Adipose tissue (tissue), 3 donors: ENCODE data around the gene HMG20A. TPM values are rescaled to one million over a fixed set of nuclear protein-coding genes. Genes with fewer than 3 reads are reported as not detected.

Experiments
- H3K27ac ChIP-seq: one replicate; pipeline ENCODE4 v1.5.1; 2013; ENCODE audit warnings: low read depth, low read length
- WGBS, 3 donors: extraction: QIAGEN DNeasy Blood & Tissue Kit; methylation state at CpG; one replicate each; pipeline ENCODE4 v1.1.7; 2013; 5-methylcytosine and 5-hydroxymethylcytosine counted together
- polyA plus RNA-seq, 3 donors: library from polyadenylated mRNA; stranded (reverse); fragments of 200-250 nt; gene quantifications; one replicate each; pipeline ENCODE4 v1.2.3, GENCODE V29; 2013
- donor health status: healthy with polysubstance abuse.
- donor health status: Bipolar disorder and iron deficiency.
- donor health status: healthy.

HMG20A gene
- 10 to 100 TPM in 2 of 3 donors, 1 to 10 TPM in 1; 7.9 to 12.4 (median 11.3) TPM for polyA plus RNA-seq

DNA sequence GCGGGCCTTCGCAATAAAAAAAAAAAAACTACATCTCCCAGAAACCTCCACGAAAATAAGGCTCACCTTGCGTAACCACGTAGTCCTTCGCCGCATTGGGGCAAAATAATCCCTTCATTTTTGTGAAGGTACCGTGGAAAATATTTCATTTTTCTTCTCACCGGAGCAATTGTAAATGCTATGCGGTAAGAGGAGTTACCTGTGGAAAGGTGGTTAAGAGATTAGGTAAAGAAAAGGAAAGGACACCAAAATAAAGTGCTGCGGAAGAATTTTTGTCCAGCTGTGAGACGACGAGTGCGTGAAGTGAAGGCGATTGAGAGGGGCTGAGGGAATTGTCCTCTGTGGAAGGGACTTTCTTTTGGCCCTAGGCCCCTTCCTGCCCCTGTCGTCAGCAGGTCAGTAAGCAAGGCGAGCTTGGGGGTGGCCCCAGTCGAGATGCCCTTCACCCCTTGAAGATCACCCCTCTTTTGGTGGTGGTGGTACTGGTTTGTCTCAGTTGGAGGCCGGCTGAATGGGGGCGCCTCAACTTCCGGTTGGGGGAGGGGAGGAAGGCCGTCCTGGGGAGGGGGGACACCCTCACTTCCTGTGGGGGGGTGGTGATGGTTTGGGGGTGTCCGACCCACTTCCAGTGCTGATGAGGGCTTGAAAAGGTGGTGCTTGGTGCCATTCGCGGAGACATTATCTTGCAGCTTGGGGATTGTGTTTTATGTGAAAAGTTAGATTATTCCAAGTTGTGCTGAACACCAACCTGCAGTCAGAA lies at the start of gene HMG20A:
HMG20A (plus strand) TSS at position 279 of the 760 bp plus-strand sequence. CDS start 37,520 bp downstream, outside the sequence.
- 0 to 1% (median 1%) methylated on average over 23 to 25 of the region's 25 CpGs for WGBS, 3 donors
- peak within 1 kb of the TSS; percentile 83 for H3K27ac ChIP-seq

DNA sequence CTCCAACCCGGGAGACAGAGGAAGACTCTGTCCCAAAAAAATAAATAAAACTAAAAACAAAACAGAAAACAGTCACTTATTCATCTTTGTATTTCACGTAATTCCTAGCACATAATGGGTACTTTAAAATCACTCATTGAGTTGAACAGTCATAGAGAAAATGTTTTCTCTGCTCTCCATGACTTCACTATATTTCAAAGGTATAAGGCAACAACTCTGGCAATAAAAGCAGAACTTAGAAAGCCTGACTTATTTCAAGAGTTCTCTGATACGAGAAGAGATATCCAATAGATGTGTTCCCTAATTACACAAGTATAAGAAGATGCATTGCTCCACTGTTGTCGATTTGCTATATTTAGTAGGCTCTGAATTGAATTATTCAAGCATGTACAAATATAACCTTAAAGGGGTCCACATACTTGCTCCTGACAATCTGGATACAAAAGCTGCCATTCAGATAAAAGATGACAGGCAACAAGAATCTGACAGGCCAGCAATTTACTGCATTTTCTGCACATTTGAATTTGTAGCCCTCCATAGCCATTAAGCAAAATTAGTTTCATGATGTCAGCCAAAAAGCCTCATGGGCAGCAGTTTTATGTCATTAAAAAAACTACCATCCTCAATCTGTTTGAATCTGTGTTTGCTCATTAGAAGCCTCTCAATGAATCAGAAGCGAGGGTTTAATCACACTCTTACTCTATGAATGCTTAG lies 48.7 kb upstream of the HMG20A start:
- no peak overlapping the region for H3K27ac ChIP-seq
- 91 to 95% (median 93%) methylated on average over 5 of the region's 5 CpGs for WGBS, 3 donors

DNA sequence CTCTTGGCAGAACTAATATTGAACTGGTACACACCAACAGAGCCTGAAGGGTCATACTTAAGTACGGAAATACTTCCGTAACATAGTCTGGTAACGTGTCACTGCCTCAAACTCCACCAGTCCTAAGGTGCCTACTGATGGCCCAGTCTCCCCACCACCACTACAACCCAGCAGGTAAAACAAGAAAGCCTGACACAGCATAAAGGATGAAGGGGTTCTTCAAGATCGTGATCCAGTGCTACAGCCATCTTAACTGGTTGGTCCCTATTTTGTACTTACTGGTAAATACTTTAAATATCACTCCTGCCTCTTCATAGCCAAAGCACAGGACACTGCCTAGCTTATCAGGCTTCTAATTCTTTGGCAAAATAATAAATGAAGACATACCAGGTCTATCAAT lies 47.2 kb upstream of the HMG20A start:
- H3K27ac ChIP-seq: no peak overlapping the region
- WGBS, 3 donors: 73 to 80% (median 75%) methylated on average over 4 of the region's 4 CpGs

DNA sequence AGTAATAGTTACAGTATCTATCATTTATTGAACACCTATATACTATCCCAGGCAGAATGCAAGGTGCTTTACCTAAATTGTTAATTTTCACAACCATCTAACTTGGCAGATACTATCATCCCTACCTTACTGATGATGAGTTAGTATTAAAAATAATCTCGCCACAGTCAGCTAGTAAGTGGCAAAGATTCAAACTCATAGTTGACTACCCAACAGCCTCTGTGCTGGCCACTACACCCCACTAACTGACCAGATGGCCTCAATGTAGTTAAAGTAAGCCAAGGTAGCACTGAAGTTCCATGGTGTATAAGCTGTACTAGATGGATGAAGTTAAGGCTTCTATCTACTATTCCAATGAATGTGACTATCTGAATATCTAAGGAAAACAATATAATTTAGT lies 45.6 kb upstream of the HMG20A start:
- 95 to 100% (median 96%) methylated on average over 1 of the region's 1 CpG for WGBS, 3 donors
- no peak overlapping the region for H3K27ac ChIP-seq

DNA sequence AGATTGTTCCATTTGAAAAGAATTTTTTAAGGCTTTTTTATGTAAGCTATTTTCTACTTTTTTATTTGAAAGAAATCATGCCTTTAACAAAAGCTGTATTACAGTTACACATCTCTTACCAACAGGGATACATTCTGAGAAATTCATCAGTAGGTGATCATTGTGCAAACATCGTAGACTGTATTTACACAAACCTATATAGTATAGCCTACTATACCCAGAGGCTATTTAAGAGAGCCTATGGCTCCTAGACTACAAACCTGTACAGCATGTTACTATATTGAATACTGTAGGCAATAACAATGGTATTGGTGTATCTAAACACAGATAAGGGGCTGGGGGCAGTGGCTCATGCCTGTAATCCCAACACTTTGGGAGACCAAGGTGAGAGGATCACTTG lies 43.9 kb upstream of the HMG20A start:
- H3K27ac ChIP-seq: no peak overlapping the region
- WGBS, 3 donors: 94 to 98% (median 96%) methylated on average over 1 of the region's 1 CpG

DNA sequence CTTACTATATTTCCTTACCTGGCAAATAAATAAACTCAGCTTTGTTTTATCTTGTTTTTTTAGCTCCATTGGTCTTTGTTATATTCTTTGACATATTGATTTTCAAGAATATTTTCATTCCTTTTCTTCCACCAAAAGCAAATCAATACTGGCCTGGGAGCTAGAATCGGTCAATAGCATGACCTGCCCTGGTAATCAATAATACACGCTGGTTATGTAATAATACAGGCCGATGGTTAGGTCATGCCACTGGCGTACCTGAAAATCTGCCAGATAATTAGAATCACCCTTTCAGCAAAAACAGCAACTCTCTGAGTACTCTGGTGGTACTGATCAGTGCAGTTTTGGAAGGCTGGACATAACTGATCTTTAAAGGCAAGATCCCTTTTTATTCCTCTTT lies 40.7 kb upstream of the HMG20A start:
- WGBS, 3 donors: 47 to 99% (median 97%) methylated on average over 4 of the region's 4 CpGs
- no peak overlapping the region for H3K27ac ChIP-seq

DNA sequence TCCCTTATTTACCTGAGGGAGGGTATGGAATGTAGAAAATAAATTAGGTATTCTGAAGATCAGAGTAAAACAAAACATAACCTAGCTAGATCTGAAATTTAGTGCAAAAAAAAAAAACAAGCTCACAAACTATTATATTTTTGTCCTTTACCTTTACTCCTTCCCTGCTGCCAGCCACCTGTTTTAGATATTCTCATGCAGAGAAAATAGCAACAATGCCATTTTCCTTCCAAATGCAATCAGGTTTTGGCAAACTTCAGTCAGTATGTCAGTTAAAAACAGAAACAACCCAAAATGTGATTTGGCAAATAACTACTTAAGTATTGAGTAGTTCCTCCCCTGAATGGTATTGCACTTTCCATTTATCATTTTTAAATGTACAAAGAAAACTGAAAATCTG lies 36.6 kb upstream of the HMG20A start:
- H3K27ac ChIP-seq: no peak overlapping the region

DNA sequence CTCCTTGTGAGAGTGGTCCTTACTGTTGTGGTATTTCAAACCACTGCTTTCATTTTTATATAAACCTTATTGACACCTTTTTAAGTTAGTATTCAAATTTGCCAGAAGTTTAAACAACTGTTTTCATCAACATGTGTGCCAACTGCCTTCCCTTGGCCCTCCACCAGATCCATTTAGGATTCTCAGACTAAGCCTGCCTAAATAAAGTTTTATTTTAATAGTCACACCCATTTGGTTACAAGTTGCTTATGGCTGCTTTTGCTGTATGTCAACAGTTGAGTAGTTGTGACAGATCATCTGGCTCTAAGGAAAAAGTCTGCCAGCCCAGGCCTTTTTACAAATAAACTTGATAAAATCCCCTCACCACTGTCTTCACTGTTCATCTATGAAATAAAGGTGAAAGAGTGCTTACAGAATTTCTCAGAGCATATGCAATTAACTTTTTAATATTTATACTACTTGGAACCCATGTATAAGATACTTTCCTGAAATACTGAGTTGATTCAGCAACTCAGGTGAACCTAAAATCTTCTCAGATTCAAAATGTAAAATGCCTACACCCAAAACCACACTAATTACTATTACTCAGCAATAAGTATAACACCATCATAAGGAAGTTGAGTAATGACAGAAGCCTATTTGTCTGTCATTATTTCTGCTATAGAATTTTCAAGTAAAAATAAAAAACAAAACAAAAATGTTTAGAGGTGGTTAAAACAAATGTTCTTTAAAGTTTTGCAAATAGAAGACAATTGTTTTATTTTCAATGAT lies 35.9 kb upstream of the HMG20A start:
- no peak overlapping the region for H3K27ac ChIP-seq

DNA sequence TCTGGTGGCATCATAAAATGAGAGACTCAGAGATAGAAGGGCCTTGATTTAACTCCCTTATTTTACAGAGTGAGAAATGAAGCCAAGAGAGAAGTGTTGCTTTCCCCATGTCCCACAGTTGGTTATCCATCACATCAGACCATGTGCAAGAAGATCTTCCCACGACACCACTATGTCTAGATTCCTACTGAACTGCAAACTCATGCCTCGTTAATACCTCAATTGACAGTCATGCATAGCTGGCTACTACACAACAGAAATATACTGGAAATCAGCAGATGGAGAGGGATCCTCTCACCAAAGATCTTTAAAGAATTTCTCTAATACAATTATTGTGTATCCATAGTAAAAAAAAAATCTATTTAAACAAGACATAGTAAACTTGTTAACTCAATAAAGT lies 34.1 kb upstream of the HMG20A start:
- WGBS, 3 donors: 87 to 93% (median 90%) methylated on average over 2 of the region's 2 CpGs
- H3K27ac ChIP-seq: no peak overlapping the region

DNA sequence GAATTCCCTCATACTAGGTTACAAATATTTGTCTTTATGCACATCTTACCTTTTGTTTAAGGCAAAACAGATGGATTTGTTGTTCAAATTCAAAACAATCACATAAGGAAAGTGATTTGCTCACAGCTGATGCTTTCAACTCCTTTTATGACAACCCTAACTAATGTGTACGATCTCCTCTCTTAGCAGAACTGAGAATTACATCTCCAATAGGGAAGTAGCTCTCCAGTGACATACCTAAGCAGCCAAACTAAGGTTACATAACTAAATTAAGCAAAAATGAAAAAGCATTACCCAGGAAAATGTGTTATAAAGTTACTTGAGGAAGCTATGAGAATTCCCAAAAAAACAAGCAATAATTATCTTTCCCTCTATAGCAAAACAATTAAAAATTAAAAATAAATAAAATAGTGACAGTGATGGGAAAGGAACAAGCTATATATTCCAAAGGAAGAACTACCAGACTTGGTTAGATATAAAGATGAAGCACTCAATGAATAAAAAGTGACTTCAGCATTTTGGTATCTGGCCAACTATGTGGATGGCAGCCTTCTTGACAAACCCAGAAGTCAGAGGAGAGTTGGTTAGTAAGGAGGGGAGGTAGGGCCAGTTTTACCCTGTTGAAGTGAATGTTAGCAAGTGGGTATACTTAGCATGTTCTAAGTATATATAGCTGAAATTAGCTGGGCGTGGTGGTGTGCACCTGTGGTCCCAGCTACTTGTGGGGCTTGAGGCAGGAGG lies 33.2 kb upstream of the HMG20A start:
- no peak overlapping the region for H3K27ac ChIP-seq
- 80 to 93% (median 81%) methylated on average over 2 of the region's 2 CpGs for WGBS, 3 donors

DNA sequence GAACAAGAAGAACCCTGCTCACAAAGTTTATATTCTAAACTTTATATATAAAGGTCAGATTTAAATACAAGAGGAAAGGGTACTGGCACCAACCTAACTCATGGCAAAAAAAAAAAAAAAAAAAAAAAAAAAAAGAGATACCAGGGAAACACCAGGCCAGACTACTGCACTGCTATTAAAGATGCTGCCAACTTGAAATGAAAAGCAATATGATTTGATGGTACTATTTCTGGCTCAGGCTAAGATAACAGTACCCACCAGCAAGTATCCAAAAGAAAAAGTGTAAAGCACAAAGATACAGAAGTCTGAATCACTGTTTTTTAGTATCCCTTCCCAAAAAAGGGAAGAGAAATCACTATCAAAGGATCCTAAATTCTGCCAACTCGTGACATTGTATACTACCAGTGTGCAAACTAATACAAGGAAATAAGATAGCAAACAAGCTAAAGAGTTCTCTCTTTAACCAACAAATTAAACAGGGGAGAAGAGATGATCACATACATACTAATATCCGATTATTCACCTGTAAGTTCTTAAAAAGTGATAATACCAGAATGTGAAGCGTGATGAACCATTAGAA lies 29.2 kb upstream of the HMG20A start:
- no peak overlapping the region for H3K27ac ChIP-seq
- WGBS, 3 donors: 89 to 92% (median 90%) methylated on average over 3 of the region's 3 CpGs

DNA sequence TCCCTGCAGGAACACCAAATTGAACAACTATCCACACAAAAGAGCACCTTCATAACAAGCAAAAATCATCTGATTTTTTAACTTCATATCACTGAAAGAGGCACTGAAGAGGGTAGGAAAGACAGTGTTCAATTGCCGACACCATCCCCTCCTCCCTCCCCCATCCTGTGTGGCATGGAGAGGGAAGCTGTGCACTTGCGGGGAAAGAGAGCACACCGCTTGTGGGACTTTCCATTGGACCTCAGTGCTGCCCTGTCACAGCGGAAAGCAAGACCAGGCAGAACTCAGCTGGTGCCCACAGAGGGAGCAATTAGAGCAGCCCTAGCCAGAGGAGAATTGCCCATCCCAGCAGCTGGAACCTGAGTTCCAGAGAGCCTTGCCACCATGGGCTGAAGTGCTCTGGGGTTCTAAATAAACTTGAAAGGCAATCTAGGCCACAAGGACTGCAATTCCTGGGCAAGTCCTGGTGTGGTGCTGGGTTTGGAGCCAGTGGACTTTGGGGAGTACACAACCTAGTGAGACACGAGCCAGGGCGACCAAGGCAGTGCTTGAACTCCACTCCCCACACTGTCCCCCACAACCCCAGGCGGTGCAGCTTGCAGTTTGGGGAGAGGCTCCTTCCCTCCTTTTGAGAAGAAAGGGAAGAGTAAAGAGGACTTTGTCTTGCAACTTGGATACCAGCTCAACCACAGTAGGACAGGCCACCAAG lies 27.8 kb upstream of the HMG20A start:
- H3K27ac ChIP-seq: no peak overlapping the region
- WGBS, 3 donors: 94 to 95% (median 95%) methylated on average over 7 of the region's 7 CpGs

DNA sequence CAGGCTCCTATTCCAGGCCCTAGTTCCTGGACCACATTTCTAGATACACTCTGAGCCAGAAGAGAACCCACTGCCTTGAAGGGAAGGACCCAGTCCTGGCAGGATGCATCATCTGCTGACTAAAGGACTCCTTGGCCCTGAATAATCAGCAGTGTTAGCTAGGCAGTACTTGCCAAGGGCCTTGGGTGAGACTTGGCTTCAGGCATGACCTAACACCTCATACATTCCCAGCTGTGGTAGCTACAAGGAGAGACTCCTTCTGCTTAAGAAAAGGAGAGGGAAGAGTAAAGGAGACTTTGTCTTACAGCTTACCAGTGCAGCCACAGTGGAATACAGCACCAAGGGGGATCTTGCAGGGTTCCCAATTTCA lies 27.2 kb upstream of the HMG20A start:
- no peak overlapping the region for H3K27ac ChIP-seq

DNA sequence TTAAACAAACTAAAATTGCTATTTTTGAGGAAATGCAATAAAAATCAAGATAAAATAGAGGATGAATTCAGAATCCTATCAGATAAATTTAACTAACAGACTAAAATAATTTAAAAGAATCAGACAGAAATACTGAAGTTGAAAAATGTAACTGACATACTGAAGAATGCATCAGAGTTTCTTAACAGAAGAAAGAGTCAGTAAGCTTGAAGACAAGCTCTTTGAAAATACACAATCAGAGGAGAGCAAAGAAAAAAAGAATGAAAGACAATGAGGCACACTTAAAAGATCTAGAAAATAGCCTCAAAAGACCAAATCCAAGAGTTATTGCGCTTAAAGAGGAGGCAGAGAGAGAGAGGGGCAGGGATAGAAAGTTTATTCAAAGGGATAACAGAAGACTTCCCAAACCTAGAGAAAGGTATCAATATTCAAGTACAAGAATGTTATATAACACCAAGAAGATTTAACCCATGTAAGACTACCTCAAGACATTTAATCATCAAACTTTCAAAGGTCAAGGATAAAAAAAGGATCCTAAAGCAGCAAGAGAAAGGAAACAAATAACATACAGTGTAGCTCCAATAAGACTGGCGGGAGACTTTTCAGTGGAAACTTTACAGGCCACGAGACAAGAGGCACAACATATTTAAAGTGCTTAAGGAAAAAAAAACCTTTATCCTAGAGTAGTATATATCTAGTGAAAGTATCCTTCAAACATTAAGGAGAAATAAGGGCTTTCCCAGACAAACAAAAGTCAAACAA lies 25.5 kb upstream of the HMG20A start:
- 93 to 96% (median 96%) methylated on average over 3 of the region's 3 CpGs for WGBS, 3 donors
- H3K27ac ChIP-seq: no peak overlapping the region

DNA sequence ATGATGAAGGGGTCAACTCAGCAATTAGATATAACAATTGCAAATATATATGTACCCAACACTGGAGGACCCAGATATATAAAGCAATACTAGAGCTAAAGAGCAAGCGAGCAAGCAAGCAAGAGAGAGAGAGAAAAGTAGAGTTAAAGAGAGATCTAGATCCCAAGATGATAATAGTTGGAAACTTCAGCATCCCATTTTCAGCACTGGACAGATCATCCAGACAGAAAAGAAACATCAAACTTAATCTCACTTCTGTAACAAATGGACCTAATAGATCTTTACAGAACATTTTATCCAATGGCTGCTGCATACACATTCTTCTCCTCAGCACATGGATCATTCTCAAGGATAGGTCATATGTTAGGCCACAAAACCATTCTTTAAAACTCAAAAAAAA lies 24.0 kb upstream of the HMG20A start:
- 90 to 100% (median 100%) methylated on average over 1 of the region's 1 CpG for WGBS, 3 donors
- no peak overlapping the region for H3K27ac ChIP-seq

DNA sequence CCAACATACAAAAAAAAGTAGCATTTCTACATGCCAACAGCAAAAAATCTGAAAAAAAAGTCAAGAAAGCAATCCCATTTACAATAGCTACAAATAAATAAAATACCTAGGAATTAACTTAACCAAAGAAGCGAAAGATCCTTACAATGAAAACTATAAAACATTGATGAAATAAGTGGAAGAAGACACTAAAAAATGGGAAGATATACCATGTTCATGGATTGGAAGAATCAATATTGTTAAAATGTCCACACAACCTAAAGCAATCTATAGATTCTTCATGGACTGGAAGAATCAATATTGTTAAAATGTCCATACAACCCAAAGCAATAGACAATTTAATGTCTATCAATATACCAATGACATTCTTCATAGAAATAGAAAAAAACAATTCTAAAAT lies 21.8 kb upstream of the HMG20A start:
- 98 to 100% (median 99%) methylated on average over 1 of the region's 1 CpG for WGBS, 3 donors
- no peak overlapping the region for H3K27ac ChIP-seq

DNA sequence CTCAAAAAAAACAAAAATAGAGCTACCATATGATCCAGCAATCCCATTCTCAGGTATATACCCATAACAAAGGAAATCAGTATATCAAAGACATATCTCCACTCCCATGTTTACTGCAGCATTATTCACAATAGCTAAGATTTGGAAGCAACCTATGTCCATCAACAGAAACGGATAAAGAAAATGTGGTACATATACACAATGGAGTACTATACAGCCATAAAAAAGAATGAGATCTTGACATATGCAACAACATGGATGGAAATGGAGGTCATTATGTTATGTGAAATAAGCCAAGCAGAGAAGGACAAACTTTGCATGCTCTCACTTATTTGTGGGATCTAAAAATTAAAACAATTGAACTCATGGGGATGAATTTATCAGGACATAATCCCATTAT lies 20.4 kb upstream of the HMG20A start:
- H3K27ac ChIP-seq: no peak overlapping the region
- 95 to 100% (median 96%) methylated on average over 1 of the region's 1 CpG for WGBS, 3 donors
